Immature natural killer cell (primary cell): Measurements from ENCODE around the gene GNB1. TPM values are rescaled to one million over a fixed set of nuclear protein-coding genes. Genes with fewer than 3 reads are reported as not detected.
"Not testable (repeated sequence)": the region's sequence is repeated elsewhere in the genome, so short reads cannot be mapped to it uniquely, and the experiment has no call there.

Experiments used
- DNase-seq, 3 donors: peaks; one replicate each; pipeline ENCODE4 v3.0.0; 2022; ENCODE audit warnings: mixed read lengths in 1 of 3
- H3K27ac Mint-ChIP-seq, 6 donors: one replicate each; pipeline ENCODE4 v1.8.0; 2020; ENCODE audit warnings: mixed read lengths in 6 of 6, mild to moderate bottlenecking in 5 of 6, inconsistent platforms in 4 of 6, moderate library complexity in 3 of 6
- H3K27me3 Mint-ChIP-seq, 3 donors: one replicate each; pipeline ENCODE4 v1.8.0; 2020 to 2021; ENCODE audit warnings: low read depth in 3 of 3, mild to moderate bottlenecking in 3 of 3, mixed read lengths in 3 of 3, moderate library complexity in 3 of 3, inconsistent platforms in 1 of 3
- H3K36me3 Mint-ChIP-seq, 3 donors: one replicate each; pipeline ENCODE4 v1.8.0; 2020; ENCODE audit warnings: mixed read lengths in 3 of 3, inconsistent platforms in 2 of 3, mild to moderate bottlenecking in 2 of 3
- H3K4me1 Mint-ChIP-seq, 2 donors: one replicate each; pipeline ENCODE4 v1.8.0; 2020; ENCODE audit warnings: inconsistent platforms in 2 of 2, mild to moderate bottlenecking in 2 of 2, mixed read lengths in 2 of 2, moderate library complexity in 1 of 2
- H3K4me3 Mint-ChIP-seq, 5 donors: one replicate each; pipeline ENCODE4 v1.8.0; 2020; ENCODE audit warnings: mild to moderate bottlenecking in 5 of 5, mixed read lengths in 5 of 5, inconsistent platforms in 3 of 5, moderate library complexity in 3 of 5
- H3K9me3 Mint-ChIP-seq, 6 donors: one replicate each; pipeline ENCODE4 v1.8.0; 2020; ENCODE audit warnings: mild to moderate bottlenecking in 6 of 6, mixed read lengths in 6 of 6, inconsistent platforms in 4 of 6, moderate library complexity in 3 of 6
- polyA plus RNA-seq, 3 donors: library from polyadenylated mRNA; unstranded; fragments of 300-500 nt; fragmentation: Illumina TruSeq; gene quantifications; one replicate each; pipeline ENCODE4 v1.2.3, GENCODE V29; 2021

The GNB1 gene
- polyA plus RNA-seq, 3 donors from 2014 or later, result 53.4 to 111 (median 98.7) TPM

DNA sequence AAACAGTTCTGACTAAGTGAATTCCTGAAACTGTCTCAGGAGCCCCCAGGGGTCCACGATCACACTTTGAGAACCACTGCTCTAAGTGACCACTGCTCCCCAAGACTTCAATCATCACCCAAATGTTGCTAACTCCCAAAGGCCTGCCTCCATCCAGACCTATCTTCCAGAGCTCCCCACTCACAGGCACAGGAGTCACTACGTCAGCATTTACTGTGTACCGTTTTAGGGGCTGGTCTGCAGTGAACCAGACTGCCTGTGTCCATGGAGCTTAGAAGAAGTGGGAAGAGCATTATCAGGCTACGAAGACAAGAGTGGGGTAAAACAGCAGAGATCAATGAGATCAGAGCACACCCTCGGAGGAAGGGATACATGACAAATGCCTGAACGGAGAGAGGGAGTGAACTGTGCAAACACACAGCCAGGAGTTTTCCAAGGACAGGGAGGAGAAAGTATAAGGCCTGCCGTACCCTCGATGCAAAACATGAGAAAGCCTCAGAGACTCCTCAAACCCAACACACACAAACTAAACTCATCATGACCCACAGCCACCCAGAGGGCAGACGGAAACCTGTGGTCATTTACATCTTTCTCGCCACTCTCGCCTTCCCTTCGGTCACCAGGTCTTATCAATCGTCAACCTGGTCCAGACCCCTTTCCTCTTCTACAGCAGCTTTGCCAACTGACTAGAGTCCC is 10.1 kb downstream of the GNB1 start:
- peak overlapping the region; percentile 66 to 87 (median 78) for H3K4me3 Mint-ChIP-seq
- H3K9me3 Mint-ChIP-seq, result no peaks in the 10 kb centered on the region
- DNase-seq, result no peak
- H3K4me1 Mint-ChIP-seq, result peaks cover 79 to 87% of the 10 kb centered on the region in 2 donors
- H3K36me3 Mint-ChIP-seq, result peaks cover 0 to 5% (median 4%) of the 10 kb centered on the region in 3 donors
- H3K27ac Mint-ChIP-seq, result peak overlapping the region; percentile 75 to 95 (median 84)
- peaks cover 0 to 9% (median 5%) of the 10 kb centered on the region in 3 donors for H3K27me3 Mint-ChIP-seq

DNA sequence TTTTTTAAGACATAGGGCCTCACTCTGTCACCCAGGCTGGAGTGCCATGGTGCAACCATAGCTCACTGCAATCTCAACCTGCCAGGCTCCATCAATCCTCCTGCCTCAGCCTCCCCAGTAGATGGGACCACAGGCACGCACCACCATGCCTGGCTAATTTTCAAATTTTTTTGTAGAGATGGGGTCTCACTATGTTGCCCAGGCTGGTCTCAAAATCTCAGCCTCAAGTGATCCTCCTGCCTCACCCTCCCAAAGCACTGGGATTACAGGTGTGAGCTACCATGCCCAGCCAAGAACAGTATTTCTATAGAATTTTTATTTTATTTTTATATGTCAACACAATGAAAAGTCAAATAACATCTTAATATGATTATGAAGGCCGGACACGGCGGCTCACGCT is 10.9 kb downstream of the GNB1 start:
- peaks cover 0 to 9% (median 5%) of the 10 kb centered on the region in 3 donors for H3K27me3 Mint-ChIP-seq
- no peak for DNase-seq
- peaks cover 0 to 5% (median 4%) of the 10 kb centered on the region in 3 donors for H3K36me3 Mint-ChIP-seq
- peak overlapping the region; percentile 38 to 80 (median 66) for H3K4me3 Mint-ChIP-seq
- peak overlapping the region in 3 of 6 donors; percentile 20 to 75 (median 62) for H3K27ac Mint-ChIP-seq
- H3K4me1 Mint-ChIP-seq, result peaks cover 88 to 94% of the 10 kb centered on the region in 2 donors
- no peaks in the 10 kb centered on the region for H3K9me3 Mint-ChIP-seq

GRCh38 chr1:1877865-1878436 is 12.9 kb downstream of the GNB1 start:
- Mint-ChIP-seq H3K27me3 (peaks cover 4 to 9% (median 8%) of the 10 kb centered on the region in 3 donors), H3K4me1 (peaks cover 89 to 92% of the 10 kb centered on the region in 2 donors), H3K4me3 (peak overlapping the region in 3 of 5 donors; percentile 15 to 44 (median 36)), H3K27ac (peak overlapping the region; percentile 8 to 80 (median 46)), H3K9me3 (no peaks in the 10 kb centered on the region), H3K36me3 (peaks cover 0 to 5% (median 4%) of the 10 kb centered on the region in 3 donors)
- no peak for DNase-seq

- peaks cover 3 to 5% (median 4%) of the 10 kb centered on the region in 3 donors for H3K36me3 Mint-ChIP-seq
- H3K27ac Mint-ChIP-seq, result peak overlapping the region; percentile 69 to 88 (median 80)
- peaks cover 90 to 92% of the 10 kb centered on the region in 2 donors for H3K4me1 Mint-ChIP-seq
- no peak for DNase-seq
- H3K27me3 Mint-ChIP-seq, result peaks cover 7 to 11% (median 10%) of the 10 kb centered on the region in 3 donors
- no peaks in the 10 kb centered on the region for H3K9me3 Mint-ChIP-seq
- H3K4me3 Mint-ChIP-seq, result peak overlapping the region; percentile 17 to 70 (median 25)
These were observed 14.5 kb downstream of the GNB1 start for GRCh38 chr1:1876335-1876930.

DNA sequence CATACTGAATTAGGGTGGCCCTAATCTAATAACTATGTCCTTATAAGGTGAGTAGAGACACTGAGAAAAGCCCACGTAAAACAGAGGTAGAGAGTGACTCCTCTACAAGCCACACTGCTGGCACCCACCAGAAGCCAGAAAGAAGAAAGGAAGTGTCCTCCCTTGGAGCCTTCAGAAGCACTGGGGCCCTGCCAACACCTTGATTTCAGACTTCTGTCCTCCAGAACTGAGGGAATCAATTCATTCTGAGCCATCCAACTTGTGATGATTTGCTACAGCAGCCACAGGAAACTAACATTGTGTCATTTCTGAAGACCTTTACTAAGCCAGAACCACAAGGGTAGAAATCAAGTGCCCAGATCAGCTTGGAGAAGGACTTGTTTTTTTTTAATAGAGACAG is 15.0 kb downstream of the GNB1 start:
- peaks cover 90 to 92% of the 10 kb centered on the region in 2 donors for H3K4me1 Mint-ChIP-seq
- peak overlapping the region; percentile 17 to 70 (median 25) for H3K4me3 Mint-ChIP-seq
- no peak for DNase-seq
- peaks cover 4 to 12% (median 11%) of the 10 kb centered on the region in 3 donors for H3K27me3 Mint-ChIP-seq
- H3K9me3 Mint-ChIP-seq, result no peaks in the 10 kb centered on the region
- H3K27ac Mint-ChIP-seq, result peak overlapping the region; percentile 69 to 88 (median 80)
- peaks cover 3 to 5% (median 4%) of the 10 kb centered on the region in 3 donors for H3K36me3 Mint-ChIP-seq

DNA sequence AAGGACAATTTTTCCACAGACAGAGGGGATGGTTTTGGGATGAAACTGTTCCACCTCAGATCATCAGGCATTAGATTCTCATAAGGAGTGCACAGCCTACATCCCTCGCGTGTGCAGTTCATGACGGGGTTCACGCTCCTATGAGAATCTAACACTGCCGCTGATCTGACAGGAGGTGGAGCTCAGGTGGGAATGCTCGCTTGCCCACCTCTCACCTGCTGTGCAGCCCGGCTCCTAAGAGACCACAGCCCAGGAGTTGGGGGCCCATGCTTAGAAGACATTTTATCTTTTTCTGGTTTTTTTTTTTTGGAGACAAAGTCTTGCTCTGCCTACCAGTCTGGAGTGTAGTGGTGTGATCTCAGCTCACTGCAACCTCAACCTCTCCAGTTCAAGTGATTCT is 16.0 kb downstream of the GNB1 start:
- DNase-seq, result no peak
- H3K4me1 Mint-ChIP-seq, result peaks cover 88 to 92% of the 10 kb centered on the region in 2 donors
- no peak overlapping the region for H3K4me3 Mint-ChIP-seq
- peaks cover 3 to 5% (median 4%) of the 10 kb centered on the region in 3 donors for H3K36me3 Mint-ChIP-seq
- no peaks in the 10 kb centered on the region for H3K9me3 Mint-ChIP-seq
- peak overlapping the region in 5 of 6 donors; percentile 24 to 86 (median 69) for H3K27ac Mint-ChIP-seq
- H3K27me3 Mint-ChIP-seq, result peaks cover 2 to 12% (median 11%) of the 10 kb centered on the region in 3 donors

DNA sequence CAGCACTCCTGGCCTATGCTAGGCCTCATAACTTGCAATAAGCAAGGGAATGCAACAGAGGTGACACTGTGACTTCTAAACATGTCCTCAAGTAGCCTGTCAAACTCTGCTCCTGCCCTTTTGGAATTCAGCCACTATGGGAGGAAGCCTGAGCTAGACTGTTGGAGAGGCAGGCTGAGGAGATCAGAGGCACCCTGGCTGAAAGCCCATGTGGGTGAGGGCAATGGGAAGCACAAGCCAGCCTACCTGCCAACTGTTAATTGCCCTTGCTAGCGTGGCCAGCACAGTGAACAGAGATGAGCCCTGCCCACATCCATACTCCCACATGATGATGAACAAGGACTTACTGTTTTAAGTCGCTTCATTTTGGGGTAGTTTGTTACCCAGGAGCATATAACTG is 17.7 kb downstream of the GNB1 start:
- peaks cover 3 to 5% (median 4%) of the 10 kb centered on the region in 3 donors for H3K36me3 Mint-ChIP-seq
- peak overlapping the region in 1 of 5 donors; percentile 7 for H3K4me3 Mint-ChIP-seq
- no peak for DNase-seq
- H3K4me1 Mint-ChIP-seq, result peaks cover 81 to 85% of the 10 kb centered on the region in 2 donors
- H3K27me3 Mint-ChIP-seq, result peaks cover 2 to 12% (median 6%) of the 10 kb centered on the region in 3 donors
- H3K9me3 Mint-ChIP-seq, result no peaks in the 10 kb centered on the region
- peak overlapping the region in 5 of 6 donors; percentile 13 to 69 (median 64) for H3K27ac Mint-ChIP-seq

DNA sequence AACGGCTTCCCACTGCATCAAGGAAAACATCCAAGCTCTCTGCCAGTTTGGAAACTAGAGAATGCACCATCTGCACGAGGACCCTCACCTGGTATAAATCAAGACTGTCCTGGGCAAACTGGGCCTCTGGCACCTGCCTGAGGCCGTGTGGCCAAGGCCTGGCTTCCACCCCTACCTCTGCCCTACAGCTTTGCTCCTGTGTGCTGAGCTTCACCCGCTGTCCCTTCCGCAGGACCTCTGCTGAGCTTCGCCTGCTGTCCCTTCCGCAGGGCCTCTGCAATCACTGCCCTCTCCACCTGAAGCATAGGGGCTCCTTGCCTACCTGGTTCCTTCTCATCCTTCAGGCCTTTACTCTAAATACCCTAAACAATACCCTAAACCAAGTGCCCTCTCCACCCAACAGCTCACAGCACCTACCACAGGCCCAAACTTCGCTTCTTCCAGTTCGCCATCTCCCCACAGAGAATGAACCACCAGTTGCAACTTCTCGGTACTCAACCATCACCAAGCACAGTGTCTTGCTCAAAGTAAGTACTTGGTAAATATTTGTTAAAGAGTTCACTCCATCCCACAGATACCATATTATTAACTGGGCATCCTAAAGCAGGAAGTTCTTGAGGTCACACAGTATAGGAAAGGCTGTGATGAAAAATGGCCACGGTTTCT is 18.4 kb downstream of the GNB1 start:
- peaks cover 77 to 85% of the 10 kb centered on the region in 2 donors for H3K4me1 Mint-ChIP-seq
- no peaks in the 10 kb centered on the region for H3K9me3 Mint-ChIP-seq
- peak overlapping the region; percentile 13 to 69 (median 58) for H3K27ac Mint-ChIP-seq
- H3K27me3 Mint-ChIP-seq, result peaks cover under 1 to 12% (median 6%) of the 10 kb centered on the region in 3 donors
- peaks cover 3 to 5% (median 4%) of the 10 kb centered on the region in 3 donors for H3K36me3 Mint-ChIP-seq
- no peak for DNase-seq
- H3K4me3 Mint-ChIP-seq, result peak overlapping the region in 4 of 5 donors; percentile 7 to 46 (median 32)

DNA sequence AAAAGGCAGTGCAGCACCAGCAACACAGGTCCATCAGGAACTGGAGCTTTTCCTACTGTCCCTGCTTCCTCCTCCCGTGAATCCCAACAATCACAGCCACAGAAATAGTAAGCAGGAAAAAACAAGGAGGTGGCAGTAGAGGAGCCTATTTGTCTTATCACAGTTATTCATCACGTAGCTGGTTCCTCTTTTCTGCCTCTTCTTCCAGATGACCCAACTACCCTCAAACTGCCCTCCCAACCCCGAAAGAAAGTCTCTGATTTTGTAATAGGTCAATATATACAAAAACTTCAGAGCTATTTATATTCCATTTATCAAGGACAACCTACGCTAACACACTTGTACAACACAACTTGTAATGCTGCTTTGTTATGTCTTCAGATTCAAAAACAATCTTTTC is 21.4 kb downstream of the GNB1 start:
- H3K36me3 Mint-ChIP-seq, result peaks cover 0 to 3% (median 0%) of the 10 kb centered on the region in 3 donors
- H3K4me1 Mint-ChIP-seq, result peaks cover 70 to 75% of the 10 kb centered on the region in 2 donors
- peak overlapping the region; percentile 33 to 88 (median 62) for H3K27ac Mint-ChIP-seq
- peaks cover 5 to 13% (median 6%) of the 10 kb centered on the region in 3 donors for H3K27me3 Mint-ChIP-seq
- peak overlapping the region in 3 of 5 donors; percentile 1 to 13 (median 11) for H3K4me3 Mint-ChIP-seq
- H3K9me3 Mint-ChIP-seq, result no peaks in the 10 kb centered on the region
- no peak for DNase-seq

DNA sequence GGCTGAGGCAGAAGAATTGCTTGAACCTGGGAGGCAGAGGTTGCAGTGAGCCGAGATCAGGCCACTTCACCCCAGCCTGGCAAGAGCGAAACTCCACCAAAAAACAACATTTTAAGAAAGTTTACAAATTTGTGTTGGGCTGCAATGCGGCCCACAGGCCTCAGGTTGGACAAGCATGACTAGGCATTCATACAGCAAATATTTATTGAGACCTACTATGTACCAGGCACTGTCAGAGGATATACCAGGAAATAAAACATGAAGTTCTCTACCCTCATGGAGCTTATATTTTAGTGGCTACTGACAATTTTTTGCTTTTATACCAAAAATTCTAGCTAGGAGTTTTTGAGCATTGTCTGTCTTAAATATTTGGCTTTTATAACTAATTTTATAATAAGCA is 23.7 kb downstream of the GNB1 start:
- no peak overlapping the region for H3K4me3 Mint-ChIP-seq
- DNase-seq, result no peak
- no peak overlapping the region for H3K27ac Mint-ChIP-seq
- peaks cover 4 to 6% (median 5%) of the 10 kb centered on the region in 3 donors for H3K27me3 Mint-ChIP-seq
- no peaks in the 10 kb centered on the region for H3K36me3 Mint-ChIP-seq
- H3K9me3 Mint-ChIP-seq, result no peaks in the 10 kb centered on the region
- peaks cover 68 to 77% of the 10 kb centered on the region in 2 donors for H3K4me1 Mint-ChIP-seq

- Mint-ChIP-seq H3K4me1 (peaks cover 76 to 84% of the 10 kb centered on the region in 2 donors), H3K4me3 (peak overlapping the region in 4 of 5 donors; percentile 18 to 57 (median 52)), H3K36me3 (no peaks in the 10 kb centered on the region), H3K27ac (peak overlapping the region; percentile 41 to 83 (median 68)), H3K27me3 (peaks cover 0 to 5% (median 3%) of the 10 kb centered on the region in 3 donors), H3K9me3 (no peaks in the 10 kb centered on the region)
- no peak for DNase-seq
These were observed 27.9 kb downstream of the GNB1 start for GRCh38 chr1:1862905-1863547.

- peak overlapping the region in 2 of 6 donors; percentile 30 to 73 for H3K27ac Mint-ChIP-seq
- peak overlapping the region in 2 of 5 donors; percentile 21 to 52 for H3K4me3 Mint-ChIP-seq
- H3K27me3 Mint-ChIP-seq, H3K9me3 Mint-ChIP-seq, DNase-seq, H3K36me3 Mint-ChIP-seq: not testable (repeated sequence)
- H3K4me1 Mint-ChIP-seq, result peaks cover 82 to 89% of the 10 kb centered on the region in 2 donors
These were observed 29.1 kb downstream of the GNB1 start for GRCh38 chr1:1861761-1862310.
